Esophagus squamous epithelium (tissue), 5 donors: ENCODE data around the gene SMARCC2. TPM values are rescaled to one million over a fixed set of nuclear protein-coding genes. Genes with fewer than 3 reads are reported as not detected.

ENCODE experiments used
- DNase-seq: peaks from one replicate; lab custom pipeline; 2025; lab: John Stamatoyannopoulos, UW
- H3K27ac ChIP-seq, 4 donors: fragments of 200-600 bp; sonication (generic); one replicate each; pipeline ENCODE4 v1.5.1; 2016 to 2019; ENCODE audit warnings: mild to moderate bottlenecking in 1 of 4
- H3K27me3 ChIP-seq, 4 donors: fragments of 200-600 bp; sonication (generic); 1 replicate in 3 of 4; 2 replicates in 1 of 4; pipeline versions ENCODE4 v1.5.1 to v1.6.0; 2017 to 2021; ENCODE audit warnings: antibody characterized with exemption in 1 of 4
- H3K36me3 ChIP-seq, 3 donors: fragments of 200-600 bp; sonication (generic); one replicate each; pipeline ENCODE4 v1.5.1; 2016 to 2019
- H3K4me1 ChIP-seq, 3 donors: fragments of 200-600 bp; sonication (generic); one replicate each; pipeline ENCODE4 v1.5.1; 2017 to 2019
- H3K4me3 ChIP-seq, 4 donors: fragments of 200-600 bp; sonication (generic); 1 replicate in 3 of 4; 2 replicates in 1 of 4; pipeline ENCODE4 v1.5.1; 2016 to 2019; ENCODE audit warnings: mild to moderate bottlenecking in 2 of 4, moderate library complexity in 1 of 4
- H3K9me3 ChIP-seq, 3 donors: fragments of 200-600 bp; sonication (generic); one replicate each; pipeline ENCODE4 v1.5.1; 2016 to 2019
- CTCF ChIP-seq, 6 experiments: fragments of 450-650 bp in 4 of 6; fragments of 200-600 bp in 2 of 6; sonication (generic) in 2 of 6; IDR thresholded peaks; one replicate each; pipeline ENCODE4 v1.5.1; 2016 to 2019; ENCODE audit warnings: antibody characterized with exemption in 6 of 6, mild to moderate bottlenecking in 4 of 6, moderate library complexity in 4 of 6
- POLR2A ChIP-seq, 4 donors: fragments of 450-650 bp; IDR thresholded peaks; one replicate each; pipeline ENCODE4 v1.6.1; 2017; ENCODE audit warnings: antibody characterized with exemption in 4 of 4, mild to moderate bottlenecking in 4 of 4, moderate library complexity in 3 of 4
- WGBS, 2 donors: methylation state at CpG; one replicate each; pipeline ENCODE4 v1.1.5; 2018; 5-methylcytosine and 5-hydroxymethylcytosine counted together
- intact Hi-C: fragments of 100-400 bp; cut with DNase I; formaldehyde crosslinking; loops from one replicate; pipeline ENCODE4 v1.15.0; 2022
- total RNA-seq, 4 donors: library from RNA; depleted of rRNA; stranded (reverse); fragments of >200 nt; gene quantifications; one replicate each; pipeline ENCODE4 v1.1.0, GENCODE V29; 2016
- donor health status: DM: yes; HTN: yes; CAD: no.

Gene SMARCC2
- total RNA-seq, 4 donors from 2014 or later: 31.7 to 64.9 (median 46.1) TPM

- DNase-seq: no peak
- Histone ChIP-seq H3K4me3 (no peak overlapping the region), H3K4me1 (peaks cover 12 to 46% (median 29%) of the 10 kb centered on the region in 3 donors), H3K36me3 (peaks cover 0 to 6% (median 0%) of the 10 kb centered on the region in 3 donors), H3K9me3 (no peaks in the 10 kb centered on the region), H3K27ac (no peak overlapping the region), H3K27me3 (no peaks in the 10 kb centered on the region)
- TF ChIP-seq CTCF (IDR thresholded peaks at IDR 0.05) (no peak), POLR2A (IDR thresholded peaks at IDR 0.05) (no peak)
- WGBS, 2 donors: 54 to 61% methylated on average over 3 of the region's 3 CpGs
- intact Hi-C loops: no loop called here
These were observed 38.7 kb downstream of the SMARCC2 start for GRCh38 chr12:56150563-56150962.

GRCh38 chr12:56146492-56147460 is 42.5 kb downstream of the SMARCC2 start:
- intact Hi-C loops: no loop called here

GRCh38 chr12:56145217-56145616 is 44.1 kb downstream of the SMARCC2 start:
- no peaks in the 10 kb centered on the region for H3K27me3 ChIP-seq
- no peak for TF ChIP-seq CTCF (IDR thresholded peaks at IDR 0.05)
- no peak for TF ChIP-seq POLR2A (IDR thresholded peaks at IDR 0.05)
- H3K4me1 ChIP-seq: peaks cover 0 to 47% (median 9%) of the 10 kb centered on the region in 3 donors
- H3K27ac ChIP-seq: peak overlapping the region in 1 of 4 donors; percentile 25
- H3K9me3 ChIP-seq: no peaks in the 10 kb centered on the region
- H3K36me3 ChIP-seq: peaks cover 13 to 51% (median 21%) of the 10 kb centered on the region in 3 donors
- DNase-seq: no peak
- H3K4me3 ChIP-seq: no peak overlapping the region
- WGBS, 2 donors: 83 to 87% methylated on average over 3 of the region's 3 CpGs
- intact Hi-C loops: no loop called here

More at GRCh38 chr12:56146492-56147460, 42.5 kb downstream of the SMARCC2 start:
- Histone ChIP-seq H3K27me3 (no peaks in the 10 kb centered on the region), H3K9me3 (no peaks in the 10 kb centered on the region), H3K4me1 (peaks cover 3 to 60% (median 18%) of the 10 kb centered on the region in 3 donors), H3K4me3 (no peak overlapping the region), H3K27ac (peak overlapping the region in 2 of 4 donors; percentile 36 to 57), H3K36me3 (peaks cover 4 to 35% (median 13%) of the 10 kb centered on the region in 3 donors)
- no peak for DNase-seq
- 57% methylated on average over 13 of the region's 13 CpGs for WGBS, 2 donors
- no peak for TF ChIP-seq POLR2A (IDR thresholded peaks at IDR 0.05)

GRCh38 chr12:56143870-56144269 is 45.4 kb downstream of the SMARCC2 start:
- intact Hi-C loops: no loop called here
- Histone ChIP-seq H3K36me3 (peaks cover 22 to 65% (median 26%) of the 10 kb centered on the region in 3 donors), H3K27me3 (no peaks in the 10 kb centered on the region), H3K9me3 (no peaks in the 10 kb centered on the region), H3K27ac (peak overlapping the region in 3 of 4 donors; percentile 54 to 67 (median 58)), H3K4me1 (peaks cover 0 to 47% (median 9%) of the 10 kb centered on the region in 3 donors), H3K4me3 (no peak overlapping the region)
- no peak for TF ChIP-seq POLR2A (IDR thresholded peaks at IDR 0.05)
- TF ChIP-seq CTCF (IDR thresholded peaks at IDR 0.05): no peak
- DNase-seq: no peak
- 69 to 73% methylated on average over 7 to 8 of the region's 8 CpGs for WGBS, 2 donors

- Histone ChIP-seq H3K27ac (peak overlapping the region in 3 of 4 donors; percentile 54 to 67 (median 58)), H3K27me3 (no peaks in the 10 kb centered on the region), H3K4me3 (no peak overlapping the region), H3K36me3 (peaks cover 22 to 71% (median 31%) of the 10 kb centered on the region in 3 donors), H3K4me1 (peaks cover 0 to 47% (median 9%) of the 10 kb centered on the region in 3 donors), H3K9me3 (no peaks in the 10 kb centered on the region)
- DNase-seq: no peak
- no peak for TF ChIP-seq CTCF (IDR thresholded peaks at IDR 0.05)
- TF ChIP-seq POLR2A (IDR thresholded peaks at IDR 0.05): no peak
- 36 to 48% methylated on average over 3 to 4 of the region's 4 CpGs for WGBS, 2 donors
- intact Hi-C loops: no loop called here
These were observed 46.1 kb downstream of the SMARCC2 start for GRCh38 chr12:56143217-56143616.
